Measurements from ENCODE around the gene SEMA5B.

SEMA5B gene

DNA sequence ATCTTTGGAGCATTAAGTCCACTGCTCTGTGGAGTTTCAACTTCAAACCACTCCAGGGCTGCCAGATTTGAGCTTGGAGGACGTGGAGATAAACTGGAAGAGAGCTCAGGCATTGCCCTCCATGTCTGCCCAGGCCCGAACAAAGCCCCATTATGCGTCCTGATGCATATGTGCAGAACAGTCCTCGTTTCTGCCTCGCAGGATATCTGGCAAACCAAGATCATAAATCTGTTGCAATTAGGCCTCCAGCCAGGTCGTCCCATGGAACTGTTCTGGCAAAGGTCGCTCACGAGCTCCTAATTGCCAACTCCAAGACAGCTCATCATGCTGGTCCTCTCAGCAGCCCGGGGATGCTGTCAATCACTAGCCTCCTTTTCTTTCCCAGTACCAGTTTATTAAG lies 91.2 kb downstream of the SEMA5B start:
- no peak overlapping the region for H3K4me3 ChIP-seq (ENCODE audit: low read length)
- H3K9ac ChIP-seq (ENCODE audit: low read depth, low read length) = no peak overlapping the region
- no peaks in the 10 kb centered on the region for H3K4me1 ChIP-seq (ENCODE audit: control insufficient read depth, insufficient read depth, low read length)
- no peaks in the 10 kb centered on the region for H3K36me3 ChIP-seq (ENCODE audit: insufficient read depth, low read length)
- peaks cover 57% of the 10 kb centered on the region for H3K27me3 ChIP-seq (ENCODE audit: control insufficient read depth, insufficient read depth, low read length)
- no peaks in the 10 kb centered on the region for H3K9me3 ChIP-seq (replicated peaks; ENCODE audit: low read length)
- H3K4me2 ChIP-seq (ENCODE audit: low read length) = no peak overlapping the region

- H3K4me2 ChIP-seq (ENCODE audit: low read length) = no peak overlapping the region
- H3K9me3 ChIP-seq (replicated peaks; ENCODE audit: low read length) = no peaks in the 10 kb centered on the region
- H3K9ac ChIP-seq (ENCODE audit: low read depth, low read length) = no peak overlapping the region
- no peak overlapping the region for H3K4me3 ChIP-seq (ENCODE audit: low read length)
- H3K4me1 ChIP-seq (ENCODE audit: control insufficient read depth, insufficient read depth, low read length) = no peaks in the 10 kb centered on the region
- H3K36me3 ChIP-seq (ENCODE audit: insufficient read depth, low read length) = no peaks in the 10 kb centered on the region
- peaks cover 55% of the 10 kb centered on the region for H3K27me3 ChIP-seq (ENCODE audit: control insufficient read depth, insufficient read depth, low read length)
Measured at GRCh38 chr3:122934251-122934650, 93.3 kb downstream of the SEMA5B start.

- Histone ChIP-seq H3K36me3 (ENCODE audit: insufficient read depth, low read length) (no peaks in the 10 kb centered on the region), H3K27me3 (ENCODE audit: control insufficient read depth, insufficient read depth, low read length) (peaks cover 55% of the 10 kb centered on the region), H3K4me3 (ENCODE audit: low read length) (no peak overlapping the region), H3K4me1 (ENCODE audit: control insufficient read depth, insufficient read depth, low read length) (no peaks in the 10 kb centered on the region), H3K9me3 (replicated peaks; ENCODE audit: low read length) (no peaks in the 10 kb centered on the region), H3K9ac (ENCODE audit: low read depth, low read length) (no peak overlapping the region), H3K4me2 (ENCODE audit: low read length) (no peak overlapping the region)
Measured at GRCh38 chr3:122932251-122932967, 95.2 kb downstream of the SEMA5B start.

- Histone ChIP-seq H3K36me3 (ENCODE audit: insufficient read depth, low read length) (no peaks in the 10 kb centered on the region), H3K9ac (ENCODE audit: low read depth, low read length) (no peak overlapping the region), H3K27me3 (ENCODE audit: control insufficient read depth, insufficient read depth, low read length) (peaks cover 56% of the 10 kb centered on the region), H3K9me3 (replicated peaks; ENCODE audit: low read length) (no peaks in the 10 kb centered on the region), H3K4me3 (ENCODE audit: low read length) (no peak overlapping the region), H3K4me1 (ENCODE audit: control insufficient read depth, insufficient read depth, low read length) (no peaks in the 10 kb centered on the region), H3K4me2 (ENCODE audit: low read length) (no peak overlapping the region)
Measured at GRCh38 chr3:122931636-122932035, 95.9 kb downstream of the SEMA5B start.

DNA sequence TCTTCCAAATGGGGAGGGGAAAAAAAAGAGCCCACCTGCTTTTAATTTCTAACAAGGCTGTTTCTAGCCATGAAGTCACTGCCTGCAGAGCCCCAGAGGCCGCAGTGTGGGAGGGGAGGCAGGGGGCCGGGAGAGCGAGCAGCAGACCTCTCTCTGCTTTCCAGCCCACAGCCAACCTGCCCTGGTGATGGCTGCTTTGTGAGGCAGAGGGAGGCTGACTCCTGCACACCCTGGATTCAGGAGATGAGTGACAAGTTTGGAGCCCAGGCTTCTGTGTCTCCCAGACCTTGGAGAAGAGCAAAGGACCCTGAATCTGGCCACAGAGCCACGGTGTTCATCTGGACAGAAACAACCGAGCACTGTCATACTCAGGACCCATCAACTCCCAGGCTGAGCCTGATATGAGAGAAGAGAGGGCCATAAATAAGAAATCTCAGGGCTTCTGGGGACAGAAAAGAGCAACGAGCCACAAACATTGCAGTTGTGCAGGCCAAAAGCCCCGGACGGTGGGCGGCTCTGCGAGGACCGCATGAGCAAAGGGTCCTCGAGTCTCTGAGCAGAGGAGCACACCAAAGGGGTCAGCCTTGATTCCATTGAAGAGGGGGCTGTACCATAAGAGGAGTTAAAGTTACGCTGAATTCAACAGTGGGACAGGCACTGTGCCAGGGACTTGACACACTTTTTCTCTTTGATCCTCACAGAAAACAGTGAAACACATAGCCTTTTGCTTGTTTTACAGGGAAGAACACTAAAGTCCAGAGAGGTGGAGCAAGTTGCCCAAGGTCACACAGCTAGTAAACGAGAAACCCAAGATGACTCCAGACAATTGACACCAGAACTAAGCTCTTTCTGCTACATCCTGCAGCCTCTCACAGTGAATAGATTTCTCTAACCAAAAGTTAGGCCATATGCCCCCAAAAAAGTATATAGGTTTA lies 97.2 kb downstream of the SEMA5B start:
- Histone ChIP-seq H3K4me1 (ENCODE audit: control insufficient read depth, insufficient read depth, low read length) (no peaks in the 10 kb centered on the region), H3K4me3 (ENCODE audit: low read length) (no peak overlapping the region), H3K27me3 (ENCODE audit: control insufficient read depth, insufficient read depth, low read length) (peaks cover 57% of the 10 kb centered on the region), H3K36me3 (ENCODE audit: insufficient read depth, low read length) (no peaks in the 10 kb centered on the region), H3K9ac (ENCODE audit: low read depth, low read length) (no peak overlapping the region), H3K4me2 (ENCODE audit: low read length) (no peak overlapping the region), H3K9me3 (replicated peaks; ENCODE audit: low read length) (no peaks in the 10 kb centered on the region)

- Histone ChIP-seq H3K4me1 (ENCODE audit: control insufficient read depth, insufficient read depth, low read length) (no peaks in the 10 kb centered on the region), H3K9ac (ENCODE audit: low read depth, low read length) (no peak overlapping the region), H3K27me3 (ENCODE audit: control insufficient read depth, insufficient read depth, low read length) (peaks cover 64% of the 10 kb centered on the region)
Measured at GRCh38 chr3:122929188-122930062, 98.1 kb downstream of the SEMA5B start.

DNA sequence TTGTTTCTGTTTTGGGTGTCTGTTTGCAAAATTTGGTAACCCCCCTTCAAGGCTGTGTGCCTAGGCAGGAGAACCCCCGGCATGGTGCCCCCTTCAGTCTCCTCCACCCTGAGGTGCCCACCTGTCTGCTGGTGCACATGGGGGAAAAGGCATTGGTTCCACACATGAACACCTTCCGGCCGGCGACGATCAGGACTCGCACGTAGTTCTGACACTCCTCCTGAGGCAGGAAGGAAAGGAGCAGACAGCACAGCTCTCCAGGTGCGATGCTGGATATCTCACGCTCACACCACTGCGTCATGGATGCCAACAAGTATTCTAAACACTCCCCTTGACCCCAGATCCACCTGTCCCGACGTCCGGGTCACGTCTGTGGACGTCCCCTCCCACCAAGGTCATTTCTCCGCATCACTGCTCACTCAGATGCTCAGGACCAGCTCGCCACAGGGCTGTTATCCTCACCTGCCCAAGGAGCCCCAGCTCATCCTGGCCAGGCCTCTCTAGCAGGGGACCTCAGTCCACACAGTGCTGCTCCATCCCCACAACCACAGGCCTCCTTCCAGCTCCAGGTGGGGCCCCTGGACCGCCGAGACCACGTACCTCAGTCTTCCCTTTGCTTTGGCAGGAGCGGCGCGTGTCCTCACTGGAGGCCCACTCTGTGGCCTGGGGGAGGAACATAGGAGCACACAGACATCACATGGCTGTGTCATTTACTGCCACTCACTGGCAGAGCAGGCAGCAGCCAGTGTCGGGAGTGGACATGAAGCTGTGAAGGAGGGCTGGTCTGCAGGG lies 99.0 kb downstream of the SEMA5B start:
- Histone ChIP-seq H3K36me3 (ENCODE audit: insufficient read depth, low read length) (no peaks in the 10 kb centered on the region), H3K4me3 (ENCODE audit: low read length) (no peak overlapping the region), H3K4me2 (ENCODE audit: low read length) (no peak overlapping the region), H3K9me3 (replicated peaks; ENCODE audit: low read length) (no peaks in the 10 kb centered on the region), H3K9ac (ENCODE audit: low read depth, low read length) (no peak overlapping the region), H3K4me1 (ENCODE audit: control insufficient read depth, insufficient read depth, low read length) (no peaks in the 10 kb centered on the region), H3K27me3 (ENCODE audit: control insufficient read depth, insufficient read depth, low read length) (peaks cover 72% of the 10 kb centered on the region)

More at GRCh38 chr3:122929188-122930062, 98.1 kb downstream of the SEMA5B start:
- H3K36me3 ChIP-seq (ENCODE audit: insufficient read depth, low read length) = no peaks in the 10 kb centered on the region
- no peak overlapping the region for H3K4me2 ChIP-seq (ENCODE audit: low read length)
- no peaks in the 10 kb centered on the region for H3K9me3 ChIP-seq (replicated peaks; ENCODE audit: low read length)
- H3K4me3 ChIP-seq (ENCODE audit: low read length) = no peak overlapping the region

DNA sequence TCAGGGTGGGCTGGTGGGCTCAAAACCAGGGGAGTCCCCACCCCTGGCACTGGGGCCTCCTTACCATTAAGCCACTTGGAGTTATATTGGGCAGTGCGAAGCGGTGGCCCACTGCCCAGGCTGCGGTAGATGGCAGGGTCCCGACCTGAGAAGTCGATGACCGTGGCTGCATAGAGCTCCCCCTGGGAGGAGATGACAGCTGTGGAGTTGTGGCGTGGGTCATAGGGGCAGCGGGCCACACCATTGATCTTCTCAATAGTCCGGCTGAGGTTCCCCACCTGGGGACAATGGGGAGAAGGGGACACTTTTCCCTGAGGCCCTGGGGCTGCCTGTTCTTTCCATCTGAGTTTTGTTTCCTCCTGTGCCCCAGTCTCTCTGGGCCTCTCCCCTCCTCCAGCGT lies 99.8 kb downstream of the SEMA5B start:
- H3K27me3 ChIP-seq (ENCODE audit: control insufficient read depth, insufficient read depth, low read length) = peaks cover 76% of the 10 kb centered on the region
- H3K4me2 ChIP-seq (ENCODE audit: low read length) = no peak overlapping the region
- no peaks in the 10 kb centered on the region for H3K4me1 ChIP-seq (ENCODE audit: control insufficient read depth, insufficient read depth, low read length)
- H3K9me3 ChIP-seq (replicated peaks; ENCODE audit: low read length) = no peaks in the 10 kb centered on the region
- H3K9ac ChIP-seq (ENCODE audit: low read depth, low read length) = no peak overlapping the region
- H3K36me3 ChIP-seq (ENCODE audit: insufficient read depth, low read length) = no peaks in the 10 kb centered on the region
- H3K4me3 ChIP-seq (ENCODE audit: low read length) = no peak overlapping the region

- Histone ChIP-seq H3K4me2 (ENCODE audit: low read length) (no peak overlapping the region), H3K4me3 (ENCODE audit: low read length) (no peak overlapping the region), H3K9ac (ENCODE audit: low read depth, low read length) (no peak overlapping the region), H3K27me3 (ENCODE audit: control insufficient read depth, insufficient read depth, low read length) (peaks cover 83% of the 10 kb centered on the region), H3K9me3 (replicated peaks; ENCODE audit: low read length) (no peaks in the 10 kb centered on the region), H3K36me3 (ENCODE audit: insufficient read depth, low read length) (no peaks in the 10 kb centered on the region), H3K4me1 (ENCODE audit: control insufficient read depth, insufficient read depth, low read length) (no peaks in the 10 kb centered on the region)
Measured at GRCh38 chr3:122926811-122927210, 100.8 kb downstream of the SEMA5B start.

DNA sequence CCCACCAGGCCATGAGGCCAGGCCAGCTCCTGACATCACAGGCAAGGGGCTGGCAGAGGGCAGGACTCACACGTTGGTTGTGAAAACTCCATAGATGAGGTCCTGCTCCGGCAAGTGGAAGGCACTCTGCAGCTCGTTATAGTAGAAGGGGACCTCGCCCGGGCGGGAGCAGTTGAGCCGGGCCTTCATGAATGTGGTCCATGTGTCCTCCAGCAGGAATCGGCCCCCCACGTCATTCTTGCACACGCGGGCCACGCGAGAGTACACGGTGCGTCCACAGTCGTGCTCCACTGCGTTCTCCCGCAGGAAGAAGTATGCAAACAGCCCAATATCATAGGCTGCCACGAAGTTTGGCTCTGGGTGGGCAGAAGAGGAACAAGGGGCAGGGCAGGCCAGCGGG lies 101.2 kb downstream of the SEMA5B start:
- no peaks in the 10 kb centered on the region for H3K4me1 ChIP-seq (ENCODE audit: control insufficient read depth, insufficient read depth, low read length)
- no peak overlapping the region for H3K9ac ChIP-seq (ENCODE audit: low read depth, low read length)
- no peaks in the 10 kb centered on the region for H3K9me3 ChIP-seq (replicated peaks; ENCODE audit: low read length)
- peaks cover 83% of the 10 kb centered on the region for H3K27me3 ChIP-seq (ENCODE audit: control insufficient read depth, insufficient read depth, low read length)
- H3K4me2 ChIP-seq (ENCODE audit: low read length) = no peak overlapping the region
- no peak overlapping the region for H3K4me3 ChIP-seq (ENCODE audit: low read length)
- H3K36me3 ChIP-seq (ENCODE audit: insufficient read depth, low read length) = no peaks in the 10 kb centered on the region
